Measurements from ENCODE around the gene TAMALIN. TPM values are rescaled to one million over a fixed set of nuclear protein-coding genes. Genes with fewer than 3 reads are reported as not detected.

The TAMALIN gene
- polyA plus RNA-seq, 10 donors = 13.3 to 21.0 (median 15.9) TPM

- DNase-seq = peak in 1 of 3 donors; percentile 44
Measured at GRCh38 chr12:52010692-52011601, 4.2 kb downstream of the TAMALIN start.

DNA sequence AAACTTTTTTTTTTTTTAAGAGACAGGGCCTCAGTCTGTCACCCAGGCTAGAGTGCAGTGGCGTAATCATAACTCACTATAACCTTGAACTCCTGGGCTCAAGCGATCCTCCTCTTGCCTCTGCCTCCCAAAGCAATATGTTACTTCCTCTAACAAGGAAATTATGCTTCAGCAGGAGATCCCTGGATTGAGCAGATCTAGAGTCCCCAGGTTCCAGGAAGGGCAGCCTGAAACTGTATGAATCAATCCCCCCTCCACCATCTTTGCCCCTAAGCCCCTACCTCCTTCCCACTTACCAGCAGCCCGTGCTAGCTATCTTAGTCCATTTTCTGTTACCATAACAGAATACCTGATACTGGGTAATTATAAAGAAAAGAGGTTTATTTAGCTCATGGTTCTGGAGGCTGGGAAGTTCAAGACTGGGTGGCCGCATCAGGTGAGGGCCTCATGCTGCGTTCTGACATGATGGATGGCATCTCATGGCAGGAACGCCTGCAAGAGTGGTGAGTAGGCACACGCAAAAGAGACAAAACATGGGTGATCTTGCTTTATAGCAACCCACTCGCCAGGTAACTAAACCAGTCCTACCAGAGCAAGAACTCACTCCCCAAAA lies 5.0 kb downstream of the TAMALIN start:
- no peak for DNase-seq

- DNase-seq = no peak
Measured at GRCh38 chr12:52013626-52014310, 7.0 kb downstream of the TAMALIN start.

DNA sequence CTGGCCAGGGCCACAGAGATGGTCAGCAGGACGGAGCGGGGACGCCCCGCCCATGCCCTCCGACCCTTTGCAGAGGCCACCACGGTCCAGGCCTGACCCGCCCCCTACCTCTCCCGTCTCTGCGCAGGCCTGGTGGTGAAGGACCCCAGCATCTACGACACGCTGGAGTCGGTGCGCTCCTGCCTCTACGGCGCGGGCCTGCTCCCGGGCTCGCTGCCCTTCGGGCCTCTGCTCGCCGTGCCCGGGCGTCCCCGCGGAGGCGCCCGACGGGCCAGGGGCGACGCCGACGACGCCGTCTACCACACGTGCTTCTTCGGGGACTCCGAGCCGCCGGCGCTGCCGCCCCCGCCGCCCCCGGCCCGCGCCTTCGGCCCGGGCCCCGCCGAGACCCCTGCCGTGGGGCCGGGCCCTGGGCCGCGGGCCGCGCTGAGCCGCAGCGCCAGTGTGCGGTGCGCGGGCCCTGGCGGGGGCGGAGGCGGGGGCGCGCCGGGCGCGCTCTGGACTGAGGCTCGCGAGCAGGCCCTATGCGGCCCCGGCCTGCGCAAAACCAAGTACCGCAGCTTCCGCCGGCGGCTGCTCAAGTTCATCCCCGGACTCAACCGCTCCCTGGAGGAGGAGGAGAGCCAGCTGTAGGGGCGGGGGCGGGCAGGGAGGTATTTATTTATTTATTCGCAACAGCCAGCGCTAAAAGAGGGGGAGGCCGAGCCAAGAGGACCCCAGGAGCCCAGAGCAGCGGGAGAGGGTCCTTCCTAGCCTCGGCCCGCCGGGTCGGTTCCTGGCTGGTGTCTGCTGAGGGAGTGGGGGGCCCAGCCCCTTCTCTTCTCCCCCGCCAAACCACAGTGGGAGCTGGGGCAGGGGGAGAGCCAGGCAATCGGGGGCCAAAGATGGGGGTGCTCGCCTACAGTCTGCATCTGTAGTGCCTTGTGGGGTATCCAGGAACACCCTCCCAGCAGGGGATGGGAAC lies 8.1 kb downstream of the TAMALIN start:
- peak in 1 of 3 donors; percentile 67 for DNase-seq

DNA sequence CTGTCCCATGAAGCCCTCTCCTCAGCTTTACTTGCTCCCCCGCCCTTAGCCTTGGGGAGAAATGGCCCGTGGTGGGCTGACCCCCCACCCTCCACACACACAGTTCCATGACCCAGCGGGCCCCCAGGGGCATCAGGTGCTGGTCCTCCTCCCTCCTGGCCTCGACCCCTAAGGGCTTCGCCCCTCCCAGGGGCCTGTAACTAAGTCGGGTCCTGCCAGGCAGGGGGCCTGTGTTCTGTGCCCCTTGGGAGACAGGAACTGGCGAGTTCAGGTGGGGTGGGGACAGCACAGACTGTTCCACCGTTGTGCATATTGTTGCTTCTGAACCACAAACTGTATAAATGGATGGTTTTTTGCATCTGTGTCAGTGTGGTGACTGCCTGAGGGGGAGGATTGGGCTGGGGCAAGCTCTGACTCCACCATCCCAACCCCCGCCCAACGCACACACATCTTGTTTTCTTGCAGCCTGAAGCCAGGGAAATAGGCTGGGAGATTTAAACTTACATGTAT lies 8.8 kb downstream of the TAMALIN start:
- DNase-seq = peak in 1 of 3 donors; percentile 48

- DNase-seq = no peak
Measured at GRCh38 chr12:52018433-52019112, 11.8 kb downstream of the TAMALIN start.

DNA sequence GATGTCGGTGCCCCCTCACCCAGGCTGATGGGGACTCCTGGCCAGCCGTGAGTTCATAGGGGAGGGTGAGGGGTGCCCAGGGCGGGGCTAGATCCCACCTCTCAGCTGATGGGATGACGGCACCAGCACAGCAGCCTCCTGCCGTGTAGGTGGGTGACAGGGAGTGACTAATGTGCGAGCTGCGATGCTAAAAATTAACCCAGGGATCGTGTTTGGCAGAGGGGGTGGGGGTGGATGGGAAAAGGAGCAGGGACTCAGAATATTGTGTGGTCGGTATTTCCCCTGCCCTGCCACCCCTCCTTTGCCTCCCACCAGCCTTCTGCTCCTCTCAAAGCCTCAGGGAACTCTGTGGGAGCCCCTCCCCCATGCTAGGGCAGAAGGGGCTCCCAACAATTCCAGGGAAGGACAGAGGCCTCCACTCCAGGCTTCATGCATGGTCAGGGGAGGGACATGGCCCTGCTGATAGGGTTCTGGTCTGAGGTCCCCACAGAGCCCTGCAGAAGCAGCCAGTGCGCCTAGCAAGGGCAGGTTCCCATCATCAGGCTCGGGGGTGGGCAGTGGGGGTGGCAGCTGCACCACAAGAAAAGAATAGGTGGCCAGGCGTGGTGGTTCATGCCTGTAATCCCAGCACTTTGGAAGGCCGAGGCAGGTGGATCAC lies 12.5 kb downstream of the TAMALIN start:
- no peak for DNase-seq

DNA sequence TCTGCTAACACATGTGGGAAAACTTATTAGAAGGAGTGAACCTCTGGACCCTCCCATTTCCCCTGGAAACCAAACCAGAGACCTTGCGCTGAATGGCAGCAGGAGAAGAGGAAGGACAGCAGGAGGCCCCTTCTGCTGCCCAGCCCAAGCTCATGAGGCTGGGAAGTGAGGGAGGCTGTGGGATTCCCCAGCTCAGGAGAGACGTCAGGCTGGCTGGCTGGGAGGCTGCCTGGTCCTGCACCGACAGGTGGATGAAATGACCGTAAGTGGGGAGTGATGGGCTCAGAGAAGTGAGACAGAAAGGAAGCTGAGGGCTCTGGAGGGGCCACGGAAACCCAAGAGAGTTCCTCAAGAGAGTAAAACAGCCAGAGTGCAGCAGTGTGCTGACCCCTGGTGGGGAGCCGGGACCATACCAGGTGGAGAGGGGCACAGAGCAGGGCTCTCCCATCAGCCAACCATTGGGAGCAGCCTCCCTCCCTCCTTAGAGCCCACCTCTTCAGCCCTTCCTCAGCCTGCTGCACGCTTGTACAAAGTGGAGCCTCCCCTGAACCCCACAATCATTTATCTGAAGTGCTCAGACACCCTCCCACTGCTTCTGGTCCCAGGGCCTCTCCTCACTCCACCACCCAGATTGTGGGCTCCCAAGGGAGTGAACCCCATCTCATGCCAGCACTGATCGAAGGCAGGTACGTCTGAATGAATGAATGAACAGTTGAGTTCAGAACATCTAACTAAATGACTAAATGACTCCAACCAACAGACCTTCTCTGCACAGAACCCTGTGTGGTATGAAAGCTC lies 14.0 kb downstream of the TAMALIN start:
- peak in 1 of 3 donors; percentile 71 for DNase-seq

- no peak for DNase-seq
Measured at GRCh38 chr12:52022841-52023181, 16.1 kb downstream of the TAMALIN start.

- DNase-seq = peak in 2 of 3 donors; percentile 78 to 88
Measured at GRCh38 chr12:52023182-52023975, 16.6 kb downstream of the TAMALIN start.

GRCh38 chr12:52023976-52024688 lies 17.4 kb downstream of the TAMALIN start:
- DNase-seq = no peak

DNA sequence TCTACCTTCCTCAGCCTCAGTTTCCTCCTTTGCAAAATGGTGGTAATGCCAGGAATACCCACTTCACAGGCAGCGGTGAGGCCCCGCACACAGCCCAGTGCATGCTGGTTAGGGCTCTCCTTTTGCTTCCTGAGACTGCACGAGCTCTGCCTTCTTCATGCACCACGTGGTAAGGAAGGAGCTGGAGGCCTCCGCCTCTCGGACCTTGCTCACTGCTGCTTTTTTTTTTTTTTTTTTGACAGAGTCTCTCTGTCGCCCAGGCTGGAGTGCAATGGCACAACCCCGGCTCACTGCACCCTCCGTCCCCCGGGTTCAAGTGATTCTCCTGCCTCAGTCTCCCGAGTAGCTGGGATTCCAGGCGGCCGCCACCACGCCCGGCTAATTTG lies 18.1 kb downstream of the TAMALIN start:
- no peak for DNase-seq

GRCh38 chr12:52026263-52026662 lies 19.5 kb downstream of the TAMALIN start:
- DNase-seq = no peak

DNA sequence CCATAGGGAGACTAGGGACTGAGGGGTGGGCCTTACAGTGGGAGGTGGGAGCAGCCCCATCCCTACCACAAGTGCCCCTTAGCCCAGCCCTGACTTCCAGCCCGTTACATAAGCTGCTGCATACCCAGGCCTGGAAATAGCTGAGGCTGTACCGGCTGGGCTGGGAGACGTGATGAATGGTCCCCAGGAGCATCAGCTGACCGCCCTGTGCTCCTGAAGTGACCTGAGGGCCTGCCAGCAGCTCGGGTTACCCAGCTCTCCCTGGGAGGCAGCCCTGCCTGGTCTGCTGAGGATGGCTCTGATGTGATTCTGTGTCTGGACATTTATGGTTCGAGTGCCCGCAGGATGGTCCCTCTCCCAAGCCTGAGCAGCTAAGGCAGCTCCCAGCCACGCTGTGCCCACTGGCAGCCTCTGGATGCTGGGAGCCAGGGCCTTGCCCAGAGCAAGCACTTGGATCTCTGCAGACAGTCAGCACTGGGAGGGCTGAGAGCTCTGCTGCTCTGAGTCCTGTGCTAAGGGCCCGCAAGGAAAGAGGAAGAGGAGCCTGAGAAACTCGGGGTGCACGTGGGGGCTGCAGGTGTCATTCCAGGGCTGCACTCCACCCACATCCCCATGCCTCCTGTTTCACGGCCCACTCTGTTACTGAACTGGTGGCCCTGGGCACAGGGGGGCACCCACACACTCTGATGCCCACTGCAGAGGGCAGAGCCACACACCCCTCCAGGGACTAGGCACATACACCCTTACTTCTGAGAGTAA lies 20.5 kb downstream of the TAMALIN start:
- no peak for DNase-seq

DNA sequence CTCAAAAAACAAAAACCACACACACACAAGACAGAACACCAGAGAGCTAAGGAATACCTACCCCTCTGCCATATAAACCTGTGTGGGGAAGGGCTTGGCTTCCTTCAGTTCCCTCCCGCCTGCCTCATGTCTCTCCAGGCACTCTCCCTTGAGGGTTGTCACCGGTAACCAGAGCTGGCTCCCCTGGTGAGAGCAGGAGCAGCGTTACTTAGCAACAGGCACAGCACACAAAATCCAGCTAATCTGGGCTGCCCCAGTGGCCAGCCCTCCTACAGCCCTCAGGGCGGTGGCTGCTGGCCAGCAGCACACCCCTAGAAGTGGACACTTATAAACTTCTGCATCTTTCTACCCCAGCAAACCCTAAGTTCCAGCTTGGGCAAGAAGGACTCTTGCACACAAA lies 22.9 kb downstream of the TAMALIN start:
- DNase-seq = peak in 1 of 3 donors; percentile 52

GRCh38 chr12:52032446-52032803 lies 25.7 kb downstream of the TAMALIN start:
- peak in 2 of 3 donors; percentile 87 to 93 for DNase-seq

All from muscle of back (tissue), 11 donors.